Astrocyte (in vitro differentiated cells and primary cell): ENCODE measurements around the gene SYCP1. TPM values are rescaled to one million over a fixed set of nuclear protein-coding genes. Genes with fewer than 3 reads are reported as not detected.
"Not testable (repeated sequence)": the region's sequence is repeated elsewhere in the genome, so short reads cannot be mapped to it uniquely, and the experiment has no call there.

Experiments used
- DNase-seq: peaks from one replicate; pipeline ENCODE4 v3.0.0-alpha.2; 2010; ENCODE audit warnings: low read depth
- FAIRE-seq: peaks from 2 replicates; lab custom pipeline; 2011; peaks lifted over from hg19 to GRCh38; lab: Jason Lieb, UNC
- H2AFZ ChIP-seq: 2 replicates; pipeline ENCODE4 v1.6.0; 2012; ENCODE audit warnings: low read depth, low read length, inconsistent platforms
- H3K27ac ChIP-seq: 2 replicates; pipeline ENCODE4 v1.5.1; 2011; ENCODE audit warnings: low read depth, low read length, inconsistent platforms
- H3K27me3 ChIP-seq: 2 replicates; pipeline ENCODE4 v1.6.0; 2011; ENCODE audit warnings: low read length, inconsistent platforms; ENCODE audit not compliant: insufficient read depth
- H3K36me3 ChIP-seq: 2 replicates; pipeline ENCODE4 v1.5.1; 2011; ENCODE audit warnings: low read length, inconsistent platforms; ENCODE audit not compliant: insufficient read depth
- H3K4me1 ChIP-seq: 2 replicates; pipeline ENCODE4 v1.5.1; 2011; ENCODE audit warnings: low read length, inconsistent platforms; ENCODE audit not compliant: insufficient read depth
- H3K4me2 ChIP-seq: 2 replicates; pipeline ENCODE4 v1.6.0; 2012; ENCODE audit warnings: low read length, inconsistent platforms
- H3K4me3 ChIP-seq: 2 replicates; pipeline ENCODE4 v1.5.1; 2011; ENCODE audit warnings: low read depth, mild to moderate bottlenecking, low read length, inconsistent platforms; ENCODE audit not compliant: insufficient read depth
- H3K79me2 ChIP-seq: 2 replicates; pipeline ENCODE4 v1.6.0; 2012; ENCODE audit warnings: mild to moderate bottlenecking, low read length, inconsistent platforms; ENCODE audit not compliant: insufficient read depth
- H3K9ac ChIP-seq: 2 replicates; pipeline ENCODE4 v1.6.0; 2012; ENCODE audit warnings: mild to moderate bottlenecking, low read length, inconsistent platforms
- H3K9me3 ChIP-seq: 2 replicates; pipeline ENCODE4 v1.5.1; 2012; ENCODE audit warnings: low read depth, mild to moderate bottlenecking, low read length, inconsistent platforms; ENCODE audit not compliant: insufficient read depth
- H4K20me1 ChIP-seq: 2 replicates; pipeline ENCODE4 v1.6.0; 2012; ENCODE audit warnings: low read length, inconsistent platforms; ENCODE audit not compliant: insufficient read depth
- H3K27ac Mint-ChIP-seq: one replicate; pipeline ENCODE4 v1.8.0; 2021; ENCODE audit warnings: mild to moderate bottlenecking, mixed read lengths; ENCODE audit not compliant: unreplicated experiment
- H3K27me3 Mint-ChIP-seq: one replicate; pipeline ENCODE4 v1.8.0; 2021; ENCODE audit warnings: low read depth, mixed read lengths; ENCODE audit not compliant: unreplicated experiment
- H3K36me3 Mint-ChIP-seq: one replicate; pipeline ENCODE4 v1.8.0; 2021; ENCODE audit warnings: low read depth, mixed read lengths; ENCODE audit not compliant: unreplicated experiment
- H3K4me1 Mint-ChIP-seq: one replicate; pipeline ENCODE4 v1.8.0; 2021; ENCODE audit warnings: low read depth, mixed read lengths; ENCODE audit not compliant: unreplicated experiment
- H3K4me3 Mint-ChIP-seq: one replicate; pipeline ENCODE4 v1.8.0; 2021; ENCODE audit warnings: mild to moderate bottlenecking, moderate library complexity, mixed read lengths; ENCODE audit not compliant: unreplicated experiment
- H3K9me3 Mint-ChIP-seq: one replicate; pipeline ENCODE4 v1.8.0; 2021; ENCODE audit warnings: mild to moderate bottlenecking, mixed read lengths; ENCODE audit not compliant: unreplicated experiment
- CTCF ChIP-seq: IDR thresholded peaks from 2 replicates; pipeline ENCODE4 v1.5.1; 2011; ENCODE audit warnings: low read depth, mild to moderate bottlenecking, inconsistent platforms, low read length, moderate library complexity; ENCODE audit not compliant: insufficient read depth
- EZH2 ChIP-seq: IDR thresholded peaks from 2 replicates; pipeline ENCODE4 v1.6.1; 2012; ENCODE audit warnings: mild to moderate bottlenecking, low read length, inconsistent platforms; ENCODE audit not compliant: insufficient read depth
- total RNA-seq: library from RNA; stranded (reverse); gene quantifications from 2 replicates; pipeline ENCODE4 v1.2.1, GENCODE V29; 2021

The SYCP1 gene
- total RNA-seq, 1 donor from 2014 or later = not detected

GRCh38 chr1:114902343-114902742 lies 47.7 kb downstream of the SYCP1 start:
- Mint-ChIP-seq H3K27me3 (peaks cover 2% of the 10 kb centered on the region), H3K4me3 (no peak overlapping the region), H3K9me3 (no peaks in the 10 kb centered on the region), H3K27ac (no peak overlapping the region), H3K4me1 (peaks cover 5% of the 10 kb centered on the region), H3K36me3 (no peaks in the 10 kb centered on the region)
- Histone ChIP-seq H3K9ac (no peak overlapping the region), H3K4me3 (no peak overlapping the region), H3K4me2 (peak overlapping the region; percentile 33), H3K27ac (no peak overlapping the region), H3K4me1 (no peaks in the 10 kb centered on the region), H3K79me2 (no peaks in the 10 kb centered on the region), H3K27me3 (no peaks in the 10 kb centered on the region), H3K9me3 (no peaks in the 10 kb centered on the region), H4K20me1 (no peaks in the 10 kb centered on the region), H3K36me3 (no peaks in the 10 kb centered on the region), H2AFZ (no peak overlapping the region)
- no peak for DNase-seq
- no peak for TF ChIP-seq EZH2
- no peak for FAIRE-seq

GRCh38 chr1:114903480-114903879 lies 48.8 kb downstream of the SYCP1 start:
- Histone ChIP-seq H3K4me1 (no peaks in the 10 kb centered on the region), H3K4me2 (no peak overlapping the region), H3K4me3 (no peak overlapping the region), H3K27ac (no peak overlapping the region), H3K9me3 (no peaks in the 10 kb centered on the region), H3K27me3 (no peaks in the 10 kb centered on the region), H4K20me1 (no peaks in the 10 kb centered on the region), H3K36me3 (no peaks in the 10 kb centered on the region), H3K79me2 (no peaks in the 10 kb centered on the region), H2AFZ (no peak overlapping the region), H3K9ac (no peak overlapping the region)
- Mint-ChIP-seq H3K9me3 (no peaks in the 10 kb centered on the region), H3K27ac (no peak overlapping the region), H3K4me1 (peaks cover 5% of the 10 kb centered on the region), H3K36me3 (no peaks in the 10 kb centered on the region), H3K27me3 (peaks cover 2% of the 10 kb centered on the region), H3K4me3 (no peak overlapping the region)
- DNase-seq = no peak
- no peak for FAIRE-seq
- TF ChIP-seq CTCF (no peak), EZH2 (no peak)

- H3K36me3 Mint-ChIP-seq, H3K27me3 Mint-ChIP-seq, FAIRE-seq, H3K9me3 ChIP-seq, H3K4me2 ChIP-seq, H3K27me3 ChIP-seq, H3K27ac Mint-ChIP-seq, DNase-seq, H3K4me1 ChIP-seq, H3K4me3 Mint-ChIP-seq, H3K27ac ChIP-seq, H4K20me1 ChIP-seq, H2AFZ ChIP-seq, H3K9me3 Mint-ChIP-seq, H3K36me3 ChIP-seq, H3K9ac ChIP-seq, H3K4me1 Mint-ChIP-seq, H3K79me2 ChIP-seq, H3K4me3 ChIP-seq: not testable (repeated sequence)
Measured at GRCh38 chr1:114915720-114916119, 61.1 kb downstream of the SYCP1 start.
